Calu3 (cell line): ENCODE measurements around the gene STIM1. TPM values are rescaled to one million over a fixed set of nuclear protein-coding genes. Genes with fewer than 3 reads are reported as not detected.

ENCODE experiments used
- BruUV-seq: library from RNA; stranded (reverse); fragments of 400-500 nt; replicated peaks from 2 replicates; lab custom pipeline; 2021; lab: Mats Ljungman, UMichigan
- CTCF ChIA-PET: fragments of 300-600 bp; sonication (Branson Sonifier 250); formaldehyde crosslinking; loops from one replicate; lab custom pipeline; 2022; ENCODE audit warnings: antibody characterized with exemption; lab: Charles Lee
- DNase-seq: peaks from one replicate; pipeline ENCODE4 v3.0.0; 2022
- H3K27ac Mint-ChIP-seq: one replicate; pipeline ENCODE4 v1.8.0; 2022; ENCODE audit warnings: mixed read lengths; ENCODE audit not compliant: unreplicated experiment
- H3K27me3 Mint-ChIP-seq: one replicate; pipeline ENCODE4 v1.8.0; 2022; ENCODE audit warnings: mixed read lengths; ENCODE audit not compliant: unreplicated experiment
- H3K36me3 Mint-ChIP-seq: one replicate; pipeline ENCODE4 v1.8.0; 2022; ENCODE audit warnings: mild to moderate bottlenecking, moderate library complexity, mixed read lengths; ENCODE audit not compliant: insufficient read depth, unreplicated experiment
- H3K4me1 Mint-ChIP-seq: one replicate; pipeline ENCODE4 v1.8.0; 2022; ENCODE audit warnings: mild to moderate bottlenecking, low read depth, mixed read lengths; ENCODE audit not compliant: unreplicated experiment
- H3K4me3 Mint-ChIP-seq: one replicate; pipeline ENCODE4 v1.8.0; 2022; ENCODE audit warnings: mild to moderate bottlenecking, low read depth, moderate library complexity, mixed read lengths; ENCODE audit not compliant: unreplicated experiment
- H3K9me3 Mint-ChIP-seq: one replicate; pipeline ENCODE4 v1.8.0; 2022; ENCODE audit warnings: low read depth, mixed read lengths; ENCODE audit not compliant: unreplicated experiment
- CTCF ChIP-seq: fragments of 200-600 bp; IDR thresholded peaks from one replicate; pipeline ENCODE4 v1.8.0; 2022; ENCODE audit warnings: antibody characterized with exemption; ENCODE audit not compliant: unreplicated experiment
- intact Hi-C: fragments of 100-400 bp; cut with micrococcal nuclease; formaldehyde crosslinking; loops from one replicate; pipeline ENCODE4 v1.10.0; 2022; ENCODE audit not compliant: unreplicated experiment
- total RNA-seq: library from RNA; stranded (reverse); gene quantifications from 2 replicates; pipeline ENCODE4 v1.2.3, GENCODE V29; 2022

The STIM1 gene
- total RNA-seq, 1 experiment from 2014 or later: 60.1 TPM

- DNase-seq: no peak
- no peak overlapping the region for H3K27ac Mint-ChIP-seq
- H3K36me3 Mint-ChIP-seq: peaks cover 4% of the 10 kb centered on the region
- no TSS peak for BruUV-seq
- no peak overlapping the region for H3K4me3 Mint-ChIP-seq
- intact Hi-C loops: no loop called here
- no peaks in the 10 kb centered on the region for H3K9me3 Mint-ChIP-seq
- TF ChIP-seq CTCF: no peak
- H3K27me3 Mint-ChIP-seq: no peaks in the 10 kb centered on the region
- H3K4me1 Mint-ChIP-seq: no peaks in the 10 kb centered on the region
- CTCF ChIA-PET: no interaction called here
Observed at GRCh38 chr11:4026389-4026788, 170.9 kb downstream of the STIM1 start.

GRCh38 chr11:4027746-4028145 lies 172.3 kb downstream of the STIM1 start:
- no peak for DNase-seq
- Mint-ChIP-seq H3K9me3 (no peaks in the 10 kb centered on the region), H3K36me3 (peaks cover 4% of the 10 kb centered on the region), H3K4me1 (no peaks in the 10 kb centered on the region), H3K27me3 (no peaks in the 10 kb centered on the region), H3K27ac (no peak overlapping the region), H3K4me3 (no peak overlapping the region)
- BruUV-seq: no TSS peak
- no peak for TF ChIP-seq CTCF
- CTCF ChIA-PET: no interaction called here
- intact Hi-C loops: no loop called here

- TF ChIP-seq CTCF: no peak
- H3K27ac Mint-ChIP-seq: no peak overlapping the region
- DNase-seq: no peak
- H3K4me1 Mint-ChIP-seq: no peaks in the 10 kb centered on the region
- no peaks in the 10 kb centered on the region for H3K9me3 Mint-ChIP-seq
- peaks cover 4% of the 10 kb centered on the region for H3K36me3 Mint-ChIP-seq
- no peaks in the 10 kb centered on the region for H3K27me3 Mint-ChIP-seq
- intact Hi-C loops: no loop called here
- no TSS peak for BruUV-seq
- CTCF ChIA-PET: interaction anchor here (0.7 kb wide), 1 partner anchor 117 kb away, joined by 4 read pairs; no protein-coding TSS in a partner anchor
- no peak overlapping the region for H3K4me3 Mint-ChIP-seq
Observed at GRCh38 chr11:4030197-4030596, 174.7 kb downstream of the STIM1 start.

- no peak overlapping the region for H3K27ac Mint-ChIP-seq
- CTCF ChIA-PET: no interaction called here
- H3K27me3 Mint-ChIP-seq: no peaks in the 10 kb centered on the region
- H3K4me1 Mint-ChIP-seq: no peaks in the 10 kb centered on the region
- TF ChIP-seq CTCF: no peak
- no peak overlapping the region for H3K4me3 Mint-ChIP-seq
- BruUV-seq: no TSS peak
- no peak for DNase-seq
- peaks cover 3% of the 10 kb centered on the region for H3K9me3 Mint-ChIP-seq
- intact Hi-C loops: no loop called here
- no peaks in the 10 kb centered on the region for H3K36me3 Mint-ChIP-seq
Observed at GRCh38 chr11:4032097-4032496, 176.6 kb downstream of the STIM1 start.
